OCI-LY3 (cell line): ENCODE measurements around the gene CPSF3.

Source experiments
- CTCF ChIP-seq: fragments of 200-600, 300-600 bp; sonication (generic); IDR thresholded peaks from 2 replicates; pipeline ENCODE4 v1.5.1; 2014; ENCODE audit warnings: antibody characterized with exemption, low read length, low read depth
- EZH2phosphoT487 ChIP-seq: fragments of 200-600 bp; shearing (Covaris generic); IDR thresholded peaks from 2 replicates; pipeline ENCODE4 v1.6.1; 2018; ENCODE audit warnings: antibody characterized with exemption, mixed run types, low read depth

- TF ChIP-seq EZH2phosphoT487 (no peak), CTCF (no peak)
Measured at GRCh38 chr2:9423922-9424272, 443 bp downstream of the CPSF3 start.
